ENCODE data around the gene NADK2. TPM values are rescaled to one million over a fixed set of nuclear protein-coding genes. Genes with fewer than 3 reads are reported as not detected.
"Not testable (repeated sequence)": the region's sequence is repeated elsewhere in the genome, so short reads cannot be mapped to it uniquely, and the experiment has no call there.

The NADK2 gene
- total RNA-seq = 18.4 TPM

- no peaks in the 10 kb centered on the region for H3K36me3 ChIP-seq
- intact Hi-C loops (cut with DNase I) = loop anchor here (1.0 to 10.0 kb wide), 5 partner anchors 11 to 635 kb away; partner anchors contain the start of genes NIPBL and SKP2
- H3K4me1 ChIP-seq = peaks cover 0 to 8% of the 10 kb centered on the region in 2 donors
- no peaks in the 10 kb centered on the region for H3K9me3 ChIP-seq
- H3K27ac ChIP-seq = peak within 1 kb of the TSS; percentile 93 to 95
- DNase-seq (ENCODE audit: low spot score in 2 of 2) = peak; percentile 90 to 98
- no peaks in the 10 kb centered on the region for H3K27me3 ChIP-seq
- H3K4me3 ChIP-seq = peak within 1 kb of the TSS; percentile 65 to 88
- peak; percentile 60 to 84 (median 74) for TF ChIP-seq CTCF (IDR thresholded peaks at IDR 0.05)
Measured at GRCh38 chr5:36241631-36242533, at the start of gene NADK2. Gene NADK2, minus strand, starts transcription at chr5:36241925. Its CDS starts 127 bp downstream, at chr5:36241798.

GRCh38 chr5:36285837-36286615 is 44.3 kb upstream of the NADK2 start:
- Histone ChIP-seq H3K4me1 (peaks cover 0 to 7% of the 10 kb centered on the region in 2 donors), H3K9me3 (peaks cover 4 to 5% of the 10 kb centered on the region in 2 donors), H3K36me3 (no peaks in the 10 kb centered on the region), H3K27me3 (no peaks in the 10 kb centered on the region), H3K27ac (no peak overlapping the region), H3K4me3 (no peak overlapping the region)
- intact Hi-C loops (cut with DNase I) = no loop called here
- DNase-seq (ENCODE audit: low spot score in 2 of 2) = no peak
- no peak for TF ChIP-seq CTCF (IDR thresholded peaks at IDR 0.05)

GRCh38 chr5:36283775-36284174 is 42.0 kb upstream of the NADK2 start:
- H3K36me3 ChIP-seq; H3K9me3 ChIP-seq; DNase-seq (ENCODE audit: low spot score in 2 of 2); H3K27me3 ChIP-seq; H3K4me3 ChIP-seq; H3K27ac ChIP-seq; intact Hi-C loops (cut with DNase I); H3K4me1 ChIP-seq: not testable (repeated sequence)

- no peak for DNase-seq (ENCODE audit: low spot score in 2 of 2)
- H3K4me3 ChIP-seq = no peak overlapping the region
- intact Hi-C loops (cut with DNase I) = no loop called here
- H3K36me3 ChIP-seq = no peaks in the 10 kb centered on the region
- H3K27ac ChIP-seq = peak overlapping the region; percentile 31 to 64
- peaks cover 0 to 21% of the 10 kb centered on the region in 2 donors for H3K4me1 ChIP-seq
- TF ChIP-seq CTCF (IDR thresholded peaks at IDR 0.05) = no peak
- no peaks in the 10 kb centered on the region for H3K9me3 ChIP-seq
- H3K27me3 ChIP-seq = no peaks in the 10 kb centered on the region
Measured at GRCh38 chr5:36281626-36282025, 39.9 kb upstream of the NADK2 start.

- intact Hi-C loops (cut with DNase I) = loop anchor here (2.0 kb wide), 1 partner anchor 22 kb away; the partner anchor contains the start of gene RANBP3L
- Histone ChIP-seq H3K36me3 (no peaks in the 10 kb centered on the region), H3K27me3 (no peaks in the 10 kb centered on the region), H3K27ac (peak overlapping the region; percentile 64 to 74), H3K4me3 (peak overlapping the region; percentile 9 to 26), H3K9me3 (no peaks in the 10 kb centered on the region), H3K4me1 (peaks cover 0 to 31% of the 10 kb centered on the region in 2 donors)
- DNase-seq (ENCODE audit: low spot score in 2 of 2) = no peak
- TF ChIP-seq CTCF (IDR thresholded peaks at IDR 0.05) = no peak
Measured at GRCh38 chr5:36279054-36279698, 37.5 kb upstream of the NADK2 start.

Measured in ascending aorta (tissue), 2 donors.